GM19023 (cell line): ENCODE data around the gene PMEPA1.

Experiments
- ATAC-seq: cut with Tn5 transposase; IDR thresholded peaks from one replicate; pipeline ENCODE4 v1.9.1; 2021; ENCODE audit warnings: mild to moderate bottlenecking, moderate library complexity; ENCODE audit not compliant: unreplicated experiment

The PMEPA1 gene

DNA sequence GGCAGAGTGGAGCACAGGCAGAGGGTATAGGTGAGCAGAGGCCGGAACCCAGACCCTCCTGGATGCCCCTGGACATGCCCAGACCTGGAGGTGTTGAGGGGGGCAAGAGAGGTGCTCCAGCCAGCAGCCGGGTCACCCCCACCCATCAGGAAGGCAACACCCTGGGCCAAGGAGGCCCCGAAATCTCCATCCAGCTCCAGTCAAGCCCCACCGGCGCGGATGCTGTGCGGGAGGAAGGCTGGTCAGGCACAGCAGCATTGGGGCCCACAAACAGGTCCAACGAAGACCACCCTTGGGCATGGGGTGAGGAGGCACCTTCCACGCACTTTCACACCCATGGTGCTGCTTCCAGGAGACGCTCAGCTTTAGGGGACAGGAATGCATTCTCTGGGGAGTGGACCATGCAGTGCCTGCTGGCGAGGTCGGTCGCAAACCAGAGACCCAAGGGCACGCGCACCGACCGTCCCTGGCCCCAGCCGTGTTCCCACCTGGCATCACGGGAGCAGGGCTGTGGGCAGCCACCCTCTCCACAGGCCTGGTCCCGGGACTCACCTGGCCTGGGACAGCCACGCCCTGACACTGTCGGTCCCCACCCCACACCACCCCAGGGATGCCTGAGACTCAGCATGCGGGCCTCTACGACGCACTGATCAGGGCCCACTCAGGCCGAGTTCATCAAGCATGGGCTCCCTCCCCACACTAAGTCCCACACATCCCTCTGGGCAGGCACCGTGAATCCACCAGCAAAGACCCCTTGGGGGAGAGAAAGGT is 45.9 kb downstream of the PMEPA1 start:
- no peak for ATAC-seq

DNA sequence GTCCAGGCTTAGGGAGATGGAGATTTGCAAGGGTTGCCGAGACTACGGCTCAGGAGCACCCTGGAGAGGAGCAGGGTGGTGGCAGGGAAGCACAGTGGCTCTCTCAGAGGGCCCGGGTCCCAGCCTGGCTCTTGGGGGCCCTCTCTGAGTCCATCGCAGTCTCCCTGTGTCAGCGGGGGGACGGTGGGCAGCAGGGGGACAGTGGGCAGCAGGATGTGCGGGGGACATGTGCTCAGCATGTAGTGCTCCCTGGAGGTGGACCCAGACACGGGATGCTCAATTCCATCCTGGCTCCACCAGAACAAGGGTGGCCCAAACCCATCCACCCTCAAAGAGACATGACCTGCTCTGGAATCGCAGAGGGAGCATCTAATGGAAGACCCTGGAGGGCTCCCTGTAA is 46.6 kb downstream of the PMEPA1 start:
- ATAC-seq, result no peak

GRCh38 chr20:57662456-57663240 is 47.2 kb downstream of the PMEPA1 start:
- no peak for ATAC-seq

DNA sequence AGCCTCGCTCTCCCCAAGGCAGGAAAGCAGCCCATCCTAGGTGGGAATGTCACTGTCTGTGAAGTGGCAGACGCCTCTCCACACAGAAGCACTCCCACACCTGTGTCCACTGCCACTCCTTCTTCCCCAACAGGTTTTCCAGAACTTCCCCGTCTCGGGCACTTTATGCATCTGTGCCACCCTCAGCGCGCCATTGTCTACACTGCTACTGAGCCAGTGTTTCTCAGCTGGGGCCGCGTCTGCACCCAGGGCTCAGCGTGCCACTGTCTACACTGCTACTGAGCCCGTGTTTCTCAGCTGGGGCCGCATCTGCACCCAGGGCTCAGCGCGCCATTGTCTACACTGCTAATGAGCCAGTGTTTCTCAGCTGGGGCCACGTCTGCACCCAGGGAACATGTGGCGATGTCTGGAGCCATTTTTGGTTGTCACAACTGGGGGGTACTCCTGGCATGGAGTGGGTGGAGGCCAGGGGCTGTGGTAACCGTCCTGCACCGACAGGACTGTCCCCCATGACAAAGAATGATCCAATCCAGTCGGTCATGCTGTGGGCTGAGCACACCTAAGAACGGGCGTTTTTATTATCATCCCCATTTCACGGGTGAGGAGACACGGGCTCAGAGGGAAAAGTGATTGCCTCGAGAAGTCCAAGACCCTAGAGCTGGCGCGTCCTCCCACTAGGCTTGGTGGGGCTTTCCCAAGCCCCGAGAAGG is 47.9 kb downstream of the PMEPA1 start:
- no peak for ATAC-seq

DNA sequence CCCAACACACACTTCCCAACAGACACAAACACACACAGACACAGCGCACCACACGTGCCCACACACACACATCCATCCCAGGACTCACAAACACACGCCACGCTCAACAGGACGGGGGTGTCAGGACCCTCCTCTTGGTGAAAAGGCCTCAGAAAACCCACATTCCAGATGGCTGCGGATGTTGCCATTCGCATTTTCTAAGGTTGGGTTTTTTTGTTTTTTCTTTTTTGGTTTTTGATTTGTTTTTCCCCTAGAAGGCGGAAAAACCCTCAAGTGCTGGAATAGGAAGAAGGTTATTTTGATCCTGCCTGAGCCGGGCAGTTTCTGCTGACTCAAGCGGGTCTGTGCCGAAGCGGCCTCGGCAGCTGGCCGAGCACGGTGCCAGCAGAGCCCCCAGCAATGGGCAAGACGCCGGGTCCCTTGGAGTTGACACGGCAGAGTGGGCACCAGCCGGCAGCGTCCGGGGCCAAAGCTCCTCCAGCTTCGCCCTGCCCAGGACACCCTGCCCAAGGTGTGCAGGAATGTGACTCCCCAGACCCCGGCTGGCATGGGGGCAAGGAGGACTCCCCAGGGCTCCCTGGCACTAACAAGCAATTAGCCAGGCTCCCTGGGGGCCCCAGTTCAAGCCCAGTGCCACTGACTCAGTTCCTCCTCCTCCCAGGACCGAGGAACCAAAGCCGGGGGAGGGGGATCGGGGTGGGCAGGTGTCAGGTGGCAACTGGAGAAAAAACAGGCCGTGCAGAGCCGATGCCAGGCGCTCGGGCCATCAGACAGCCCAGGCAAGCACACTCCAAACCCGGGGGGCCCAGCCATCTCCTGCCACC is 48.7 kb downstream of the PMEPA1 start:
- ATAC-seq, result no peak

GRCh38 chr20:57660181-57660921 is 49.5 kb downstream of the PMEPA1 start:
- ATAC-seq, result no peak

- no peak for ATAC-seq
Measured at GRCh38 chr20:57659517-57660180, 50.2 kb downstream of the PMEPA1 start.

GRCh38 chr20:57658833-57659516 is 50.8 kb downstream of the PMEPA1 start:
- ATAC-seq, result no peak

DNA sequence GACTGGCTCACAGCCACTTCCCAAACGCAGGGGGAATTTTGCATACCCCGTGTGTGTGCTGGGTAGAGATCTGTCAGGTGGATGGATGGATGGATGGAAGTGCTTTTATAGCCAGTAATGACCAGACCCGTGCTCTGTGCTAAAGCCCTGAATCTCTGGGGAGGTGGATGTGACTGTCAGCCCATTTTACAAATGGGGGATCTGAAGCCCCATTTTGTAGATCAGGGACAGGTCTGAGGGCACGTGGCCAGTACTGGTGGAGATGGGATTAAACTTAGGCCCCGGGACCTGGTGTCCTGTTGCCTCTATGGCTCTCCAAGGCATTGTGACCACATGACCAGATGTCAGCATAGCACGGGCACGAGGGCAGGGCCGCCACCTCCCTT is 51.4 kb downstream of the PMEPA1 start:
- no peak for ATAC-seq

- ATAC-seq, result no peak
Measured at GRCh38 chr20:57657535-57658446, 52.0 kb downstream of the PMEPA1 start.

GRCh38 chr20:57656821-57657534 is 52.8 kb downstream of the PMEPA1 start:
- no peak for ATAC-seq

DNA sequence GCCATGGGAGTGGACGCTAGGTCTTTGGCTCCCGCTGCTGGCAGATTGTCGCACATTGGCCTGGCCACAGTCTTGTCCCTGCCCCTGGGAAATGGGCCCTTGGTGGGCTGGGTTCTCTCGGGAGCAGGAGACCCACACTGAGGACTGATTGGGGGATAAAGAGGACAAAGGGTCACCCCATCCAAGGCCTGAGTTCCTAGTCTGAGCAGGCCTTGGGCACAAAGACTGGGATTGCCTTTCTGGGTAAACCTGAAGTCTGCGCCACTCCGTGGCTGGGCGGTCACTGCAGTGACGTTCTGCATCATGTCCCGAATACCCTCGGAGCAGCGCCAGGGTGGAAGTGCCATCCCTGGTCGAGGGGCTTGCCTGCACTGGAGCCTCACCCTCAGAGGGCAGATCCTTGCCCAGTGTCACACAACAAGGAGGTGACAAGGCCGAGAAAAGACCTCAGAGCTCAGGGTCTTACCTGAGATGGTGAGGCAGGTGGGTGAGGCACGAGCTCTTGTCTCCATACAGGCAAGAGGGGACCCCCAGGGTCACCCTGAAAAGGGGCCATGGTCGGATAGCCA is 53.5 kb downstream of the PMEPA1 start:
- ATAC-seq, result no peak

DNA sequence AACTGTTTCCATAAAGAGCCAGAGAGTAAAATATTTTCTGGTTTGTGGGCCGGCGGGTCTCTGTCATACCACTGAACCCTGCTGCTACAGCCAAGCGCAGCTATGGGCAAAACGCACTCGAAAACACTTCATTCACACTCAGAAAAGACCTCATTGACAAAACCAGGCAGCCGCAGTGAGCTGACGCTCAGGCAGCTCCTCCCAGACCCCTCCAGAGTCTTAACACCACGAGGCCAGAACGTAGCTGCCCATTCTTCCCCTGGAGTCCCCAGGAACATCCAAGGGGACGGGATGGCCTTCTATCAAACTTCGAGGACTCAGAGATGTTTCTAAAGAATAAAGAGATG is 54.0 kb downstream of the PMEPA1 start:
- ATAC-seq, result no peak

DNA sequence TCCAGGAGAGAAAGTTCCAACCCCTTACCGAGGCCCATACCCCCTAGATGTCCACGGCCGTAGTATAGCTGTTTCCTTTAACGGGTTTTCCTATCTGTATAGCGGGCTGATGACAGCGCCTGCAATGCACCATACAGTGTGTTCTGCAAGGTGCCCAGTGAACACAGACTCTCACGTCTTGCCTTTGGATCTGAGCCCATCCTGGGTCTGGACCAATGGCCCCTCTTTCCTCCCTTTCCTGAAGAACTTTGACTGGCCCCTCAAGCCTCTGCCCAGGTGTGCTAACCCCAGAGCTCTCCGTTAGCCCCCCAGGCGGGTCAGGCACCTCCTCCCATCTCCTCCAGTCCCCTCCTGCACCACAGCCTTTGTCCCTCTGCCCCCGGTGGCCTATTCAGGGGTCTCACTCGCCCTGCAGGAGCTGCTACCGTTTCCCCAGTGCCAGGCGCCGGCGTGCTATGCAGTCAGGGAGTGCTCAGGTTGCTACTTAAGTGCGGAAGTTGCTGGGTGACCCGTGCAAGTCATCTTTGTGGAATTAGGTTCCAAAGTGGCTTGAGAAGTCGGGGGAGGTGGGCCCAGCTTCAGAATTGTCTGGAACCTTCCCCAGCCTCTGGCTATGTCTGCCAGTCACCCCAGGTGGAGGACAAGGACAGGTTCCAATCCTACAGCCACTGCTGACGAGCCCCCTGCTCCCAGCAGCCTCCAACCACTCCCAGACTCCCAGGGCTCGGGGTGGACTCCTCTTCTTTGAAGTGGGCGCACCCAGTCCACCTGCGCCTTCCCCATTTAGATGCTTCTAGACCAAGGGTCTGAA is 54.6 kb downstream of the PMEPA1 start:
- no peak for ATAC-seq

GRCh38 chr20:57654363-57654997 is 55.3 kb downstream of the PMEPA1 start:
- no peak for ATAC-seq

- ATAC-seq, result no peak
Measured at GRCh38 chr20:57653910-57654309, 55.9 kb downstream of the PMEPA1 start.
